Nasal cavity respiratory epithelium epithelial cell of viscerocranial mucosa (primary cell): ENCODE results near the gene MYL3. TPM values are rescaled to one million over a fixed set of nuclear protein-coding genes. Genes with fewer than 3 reads are reported as not detected.

ENCODE experiments used
- total RNA-seq: library from RNA; depleted of rRNA; stranded (reverse); fragments of >200 nt; gene quantifications from 2 replicates; pipeline ENCODE4 v1.2.3, GENCODE V29; 2014

MYL3 gene
- not detected in 2 replicates for total RNA-seq

DNA sequence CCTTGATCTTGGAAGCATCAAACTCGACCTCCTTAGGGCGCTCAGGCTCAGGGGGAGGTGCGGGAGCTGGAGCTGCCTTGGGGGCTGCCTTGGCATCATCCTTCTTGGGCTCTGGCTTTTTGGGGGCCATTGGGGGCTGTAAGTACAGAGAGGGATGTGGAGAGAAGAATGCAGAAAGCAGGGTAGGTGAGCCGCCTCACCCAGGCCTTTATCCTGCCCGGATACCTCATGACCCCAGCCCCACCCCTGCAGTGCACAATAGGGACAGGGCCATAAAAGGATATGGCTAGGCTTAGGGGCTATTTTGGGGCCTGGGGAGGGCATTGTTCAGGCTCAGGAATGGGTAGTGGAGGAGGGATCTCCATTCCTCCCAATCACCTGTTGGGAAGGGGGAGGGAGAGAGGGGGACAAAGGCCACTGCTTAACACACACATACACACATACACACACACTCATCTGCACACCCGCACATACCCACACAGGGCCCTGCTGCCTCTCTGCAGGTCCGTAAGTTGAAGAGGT, at the start of gene MYL3:
MYL3 (minus strand) TSS at position 184 of the 522 bp plus-strand sequence; CDS start at position 130, 54 bp downstream.

DNA sequence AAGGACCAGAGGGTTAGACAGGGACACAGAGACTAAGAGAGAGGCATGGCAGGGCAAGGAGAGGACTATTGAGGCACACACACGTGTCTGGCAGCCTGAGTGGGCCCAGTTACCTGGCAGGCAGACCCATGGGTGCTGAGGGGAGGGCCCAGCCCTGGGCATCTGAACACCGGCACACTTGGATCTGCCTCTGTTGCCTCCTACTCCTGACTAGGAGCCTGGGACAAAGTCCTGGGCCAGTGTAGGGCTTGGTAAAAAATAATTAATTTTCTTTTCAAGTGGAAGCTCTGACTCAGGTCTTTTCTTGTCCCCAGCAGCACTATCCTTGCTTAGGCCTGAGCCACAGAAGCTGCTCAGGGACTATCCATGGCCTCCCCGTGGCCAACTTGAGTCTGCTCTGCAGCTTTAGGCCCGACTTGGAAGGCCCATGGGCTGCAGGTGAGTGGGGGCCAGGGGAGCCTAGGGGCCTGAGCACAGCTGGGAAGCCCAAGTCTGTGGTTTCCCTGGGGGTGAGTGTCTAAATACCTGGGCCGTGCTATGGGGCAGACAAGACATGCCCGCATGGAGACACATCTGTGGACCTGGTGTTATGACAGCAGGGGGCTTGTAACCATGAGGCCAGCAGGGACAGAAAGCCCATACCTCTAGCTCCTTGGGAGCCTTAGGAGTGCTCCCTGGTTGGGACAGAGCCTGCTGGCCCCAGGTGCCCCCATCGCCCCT, 14.3 kb upstream of the MYL3 start, which contains the start of gene PTH1R:
PTH1R (plus strand) TSS at position 316 of the 720 bp plus-strand sequence. CDS start 5,839 bp downstream, outside the sequence.

Other genes starting within 250 kb of the MYL3 start
- 70.4 and 81.4 TPM in 2 replicates for gene ALS2CL, start 169.8 kb downstream of the MYL3 start, total RNA-seq
- 1.9 and 2.4 TPM in 2 replicates for gene TMIE, start 162.1 kb downstream of the MYL3 start, total RNA-seq
- gene PRSS50, start 145.6 kb downstream of the MYL3 start, total RNA-seq: under 0.01 TPM in 1 of 2 replicates, not detected in the other
- not detected in 2 replicates for gene PTH1R, start 14.3 kb upstream of the MYL3 start, total RNA-seq
- gene CCDC12, start 113.3 kb upstream of the MYL3 start, total RNA-seq: 26.0 and 29.5 TPM in 2 replicates
- 15.7 and 44.0 TPM in 2 replicates for gene NBEAL2, start 116.2 kb upstream of the MYL3 start, total RNA-seq